Activated CD8-positive, alpha-beta memory T cell treated with anti-CD3 and anti-CD28 coated beads for 4 hours (primary cell): ENCODE results near the gene ATAD5.
A peak's percentile ranks its signal among the peaks of the same experiment; 100 is the strongest.
"Not testable (repeated sequence)": the region's sequence is repeated elsewhere in the genome, so short reads cannot be mapped to it uniquely, and the experiment has no call there.

ENCODE experiments used
- DNase-seq, 2 donors: peaks; one replicate each; pipeline ENCODE4 v3.0.0-alpha.2; 2020; ENCODE audit warnings: low read depth in 2 of 2

ATAD5 gene

GRCh38 chr17:30824002-30824355, 7.8 kb upstream of the ATAD5 start:
- DNase-seq, result no peak

- DNase-seq, result peak; percentile 76
Observed at GRCh38 chr17:30824356-30825145, 7.2 kb upstream of the ATAD5 start, which contains the start of gene CRLF3. TSS of gene CRLF3 (minus strand) at chr17:30824692. CDS start at chr17:30824651, 41 bp downstream.

GRCh38 chr17:30827082-30827481, 4.7 kb upstream of the ATAD5 start:
- no peak for DNase-seq

GRCh38 chr17:30829022-30829421, 2.7 kb upstream of the ATAD5 start:
- no peak for DNase-seq

GRCh38 chr17:30831257-30831656, 509 bp upstream of the ATAD5 start:
- DNase-seq, result no peak

- no peak for DNase-seq
Observed at GRCh38 chr17:30832438-30833124, 815 bp downstream of the ATAD5 start.

- DNase-seq, result no peak
Observed at GRCh38 chr17:30838202-30838807, 6.5 kb downstream of the ATAD5 start.

GRCh38 chr17:30840771-30841170, 9.0 kb downstream of the ATAD5 start:
- no peak for DNase-seq

GRCh38 chr17:30848021-30848420, 16.3 kb downstream of the ATAD5 start:
- no peak for DNase-seq

- DNase-seq, result no peak
Observed at GRCh38 chr17:30854146-30854545, 22.4 kb downstream of the ATAD5 start.

- no peak for DNase-seq
Observed at GRCh38 chr17:30858556-30859250, 26.9 kb downstream of the ATAD5 start.

GRCh38 chr17:30864636-30865035, 32.9 kb downstream of the ATAD5 start:
- DNase-seq, result no peak

GRCh38 chr17:30869005-30869404, 37.2 kb downstream of the ATAD5 start:
- no peak for DNase-seq

- no peak for DNase-seq
Observed at GRCh38 chr17:30886187-30886586, 54.4 kb downstream of the ATAD5 start.

- no peak for DNase-seq
Observed at GRCh38 chr17:30894236-30894635, 62.5 kb downstream of the ATAD5 start.

- no peak for DNase-seq
Observed at GRCh38 chr17:30897311-30897710, 65.5 kb downstream of the ATAD5 start.

GRCh38 chr17:30905742-30906100, 74.0 kb downstream of the ATAD5 start:
- DNase-seq, result no peak

GRCh38 chr17:30906101-30906911, 74.5 kb downstream of the ATAD5 start, which contains the start of gene TEFM:
TSS of gene TEFM (minus strand) at chr17:30906238. CDS start at chr17:30906198, 40 bp downstream.
- DNase-seq, result peak; percentile 74 to 76

- DNase-seq, result no peak
Observed at GRCh38 chr17:30908717-30909420, 77.1 kb downstream of the ATAD5 start.

GRCh38 chr17:30910151-30910550, 78.4 kb downstream of the ATAD5 start:
- not testable (repeated sequence) for DNase-seq

GRCh38 chr17:30913955-30914354, 82.2 kb downstream of the ATAD5 start:
- no peak for DNase-seq
